Measurements from ENCODE around the gene PYROXD2.

The PYROXD2 gene

DNA sequence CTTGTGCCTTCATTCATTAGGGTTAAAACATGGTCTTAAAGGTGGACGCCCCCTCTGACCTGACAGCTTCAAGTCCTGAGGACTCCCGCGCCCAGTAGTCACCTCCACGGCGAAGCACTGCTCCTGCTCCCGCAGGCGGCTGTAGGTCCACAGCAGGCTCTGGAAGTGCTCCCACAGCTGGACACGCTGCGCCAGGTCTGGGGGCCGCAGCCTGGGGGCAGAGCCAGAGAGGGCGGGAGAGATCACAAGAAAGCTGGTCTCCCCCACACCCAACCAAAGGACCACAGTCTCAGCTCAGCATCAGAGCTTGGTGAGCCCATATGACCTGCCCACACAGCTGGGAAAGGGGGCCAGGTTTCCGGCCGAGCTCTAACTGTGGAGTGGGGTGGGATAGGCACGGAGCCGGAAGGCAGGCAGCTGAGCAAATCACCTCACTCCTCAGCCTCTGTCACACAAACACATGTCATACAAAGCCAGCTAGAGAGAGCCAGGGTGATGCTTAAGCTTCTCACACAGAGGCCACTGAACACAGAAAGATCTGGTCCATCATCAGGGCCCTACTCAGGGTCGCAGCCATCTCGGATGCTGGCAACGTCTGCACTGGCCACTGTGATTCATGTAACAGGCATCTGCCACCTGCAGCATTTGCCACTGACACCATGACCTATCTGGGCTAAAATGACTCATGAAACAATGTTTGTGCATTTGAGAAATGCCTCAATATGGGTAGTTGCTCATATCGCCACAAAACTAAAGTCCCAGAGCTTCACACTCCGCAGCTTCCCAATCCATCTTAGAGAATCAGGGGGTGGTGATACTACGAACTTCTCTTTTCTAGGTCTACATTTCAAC, 19.1 kb upstream of the PYROXD2 start:
- DNase-seq = no peak

DNA sequence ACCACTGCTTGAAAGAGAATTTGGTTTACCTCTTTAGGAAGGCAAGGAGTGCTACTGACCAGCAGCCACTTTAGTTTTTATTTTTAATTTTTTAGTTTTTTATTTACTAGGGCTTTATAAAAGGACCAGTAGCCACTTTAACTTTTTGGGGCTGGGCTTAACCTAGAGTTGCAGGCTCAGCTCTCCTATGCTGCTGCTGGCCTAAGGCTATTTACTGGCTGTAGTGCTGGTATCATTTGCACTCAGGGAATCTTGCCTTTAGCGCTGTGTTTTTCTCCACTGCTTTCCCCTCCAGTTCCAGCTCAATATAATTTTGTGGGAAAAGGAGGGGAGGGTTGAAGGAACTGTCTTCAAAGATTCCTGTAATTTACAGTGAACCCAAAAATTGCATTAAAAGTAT, 18.4 kb upstream of the PYROXD2 start:
- no peak for DNase-seq

DNA sequence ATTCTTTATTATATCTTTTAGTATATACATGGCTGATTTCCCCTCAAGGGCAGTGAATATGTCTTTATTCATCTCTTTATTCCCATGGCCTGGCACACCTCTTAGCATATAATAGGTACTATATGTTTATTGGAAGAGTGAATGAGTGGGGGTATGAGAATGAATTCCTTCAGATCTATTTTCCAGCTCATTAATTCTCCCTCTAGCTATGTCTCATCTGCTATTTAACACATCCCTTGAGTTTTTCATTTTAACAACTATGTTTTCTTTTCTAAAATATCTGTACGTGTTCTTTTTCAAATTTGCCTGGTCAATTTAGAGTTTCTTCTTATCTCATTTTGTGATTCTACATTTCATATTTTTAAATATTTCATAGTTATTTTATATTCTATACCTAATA, 17.3 kb upstream of the PYROXD2 start:
- DNase-seq = no peak

DNA sequence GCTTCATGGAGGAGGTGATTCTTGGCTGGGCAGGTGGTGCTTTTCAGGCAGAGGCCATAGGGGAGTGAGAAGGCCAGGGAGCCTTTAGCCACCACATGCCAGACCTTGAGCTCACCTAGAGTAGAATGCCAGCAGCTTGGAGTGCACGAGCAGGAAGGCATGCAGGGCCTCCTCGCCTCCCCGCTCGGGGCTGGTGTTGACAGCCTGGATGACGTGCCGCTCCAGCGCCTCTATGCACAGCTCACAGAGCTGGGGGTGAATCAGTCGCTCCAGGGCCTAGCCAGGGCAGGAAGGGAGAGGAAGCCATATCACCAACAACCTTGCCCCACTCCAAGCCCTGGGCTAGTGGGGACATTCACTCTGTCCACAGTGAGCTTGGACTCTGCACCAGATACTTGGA, 16.0 kb upstream of the PYROXD2 start:
- DNase-seq = no peak

DNA sequence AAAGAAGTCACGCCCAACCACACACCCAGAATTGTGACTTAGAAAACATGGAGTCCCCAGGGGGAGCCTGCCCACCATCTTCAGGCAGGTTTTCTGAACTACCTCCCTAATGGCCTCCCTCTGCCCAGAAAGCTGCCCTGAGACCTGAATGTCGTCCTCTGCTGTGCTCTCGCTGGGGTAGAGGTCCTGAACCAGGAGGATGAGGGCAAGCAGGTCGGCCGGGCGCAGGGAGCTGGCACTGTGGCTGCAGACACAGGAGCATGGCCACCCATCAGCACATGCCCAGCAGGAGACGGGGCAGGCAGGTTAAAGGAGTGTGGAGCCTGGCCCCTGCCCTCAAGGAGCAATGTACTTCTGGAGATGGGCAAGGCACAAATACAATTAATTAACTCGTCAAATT, 15.4 kb upstream of the PYROXD2 start:
- no peak for DNase-seq

DNA sequence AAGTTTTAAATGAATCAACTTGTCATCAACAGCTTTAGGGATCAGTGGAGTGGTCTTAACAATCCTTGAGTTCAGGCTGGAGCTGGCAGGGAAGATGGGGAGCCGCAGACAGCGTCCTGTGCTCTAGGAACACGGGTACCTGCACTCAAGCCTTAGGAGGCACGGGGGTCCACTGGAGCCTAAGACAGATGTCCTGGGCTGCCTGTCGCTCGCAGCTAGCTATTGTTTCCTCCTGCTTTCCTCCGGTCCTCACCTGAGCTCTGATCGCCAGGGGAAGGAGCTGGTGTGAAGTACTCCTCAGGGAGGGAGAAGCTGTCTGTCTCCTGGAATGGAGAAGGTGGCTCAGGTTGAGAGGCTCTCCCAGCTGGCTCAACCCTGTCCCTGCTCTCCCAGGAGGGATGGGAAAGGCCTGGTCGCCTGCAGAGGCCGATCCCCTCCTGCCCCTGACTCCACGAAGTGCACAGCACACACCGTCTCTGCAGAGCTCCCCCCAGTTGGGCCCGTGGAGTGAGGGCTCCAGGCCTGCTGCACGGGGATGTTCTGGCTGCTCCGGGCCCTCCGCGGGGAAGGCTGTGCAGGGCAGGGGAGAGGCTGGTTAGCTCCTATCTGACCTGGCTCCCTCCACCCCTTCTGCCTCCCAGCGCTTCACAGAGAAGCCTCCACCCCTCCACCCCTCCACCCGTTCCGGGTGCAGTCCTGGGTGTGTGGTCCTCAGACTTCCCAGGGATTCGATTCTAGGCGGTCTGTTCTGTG, 14.5 kb upstream of the PYROXD2 start:
- DNase-seq = no peak

DNA sequence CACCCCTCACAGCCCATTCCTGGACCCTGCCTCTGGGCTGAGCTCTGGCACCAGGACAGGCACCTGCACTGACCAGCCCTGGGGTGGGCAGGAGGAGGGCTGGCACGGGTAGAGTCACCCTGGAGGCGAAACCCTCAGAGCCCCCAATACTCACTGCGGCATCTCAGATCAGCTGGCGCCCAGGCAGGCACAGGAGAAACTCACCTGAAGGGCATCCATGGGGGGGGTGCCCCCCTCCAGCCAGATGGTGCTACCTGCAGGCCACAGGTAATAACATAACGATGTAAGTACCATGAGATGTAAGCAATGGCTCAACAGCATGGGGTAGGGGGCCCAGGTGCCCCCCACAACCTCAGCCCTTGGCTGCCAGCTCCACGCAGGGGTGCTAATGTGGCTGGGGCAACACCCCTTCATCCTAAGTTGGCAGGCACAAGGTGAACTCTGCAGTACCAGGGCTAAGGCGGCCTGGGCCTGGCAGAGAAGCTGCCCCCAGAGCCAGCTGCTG, 12.1 kb upstream of the PYROXD2 start:
- DNase-seq = no peak

DNA sequence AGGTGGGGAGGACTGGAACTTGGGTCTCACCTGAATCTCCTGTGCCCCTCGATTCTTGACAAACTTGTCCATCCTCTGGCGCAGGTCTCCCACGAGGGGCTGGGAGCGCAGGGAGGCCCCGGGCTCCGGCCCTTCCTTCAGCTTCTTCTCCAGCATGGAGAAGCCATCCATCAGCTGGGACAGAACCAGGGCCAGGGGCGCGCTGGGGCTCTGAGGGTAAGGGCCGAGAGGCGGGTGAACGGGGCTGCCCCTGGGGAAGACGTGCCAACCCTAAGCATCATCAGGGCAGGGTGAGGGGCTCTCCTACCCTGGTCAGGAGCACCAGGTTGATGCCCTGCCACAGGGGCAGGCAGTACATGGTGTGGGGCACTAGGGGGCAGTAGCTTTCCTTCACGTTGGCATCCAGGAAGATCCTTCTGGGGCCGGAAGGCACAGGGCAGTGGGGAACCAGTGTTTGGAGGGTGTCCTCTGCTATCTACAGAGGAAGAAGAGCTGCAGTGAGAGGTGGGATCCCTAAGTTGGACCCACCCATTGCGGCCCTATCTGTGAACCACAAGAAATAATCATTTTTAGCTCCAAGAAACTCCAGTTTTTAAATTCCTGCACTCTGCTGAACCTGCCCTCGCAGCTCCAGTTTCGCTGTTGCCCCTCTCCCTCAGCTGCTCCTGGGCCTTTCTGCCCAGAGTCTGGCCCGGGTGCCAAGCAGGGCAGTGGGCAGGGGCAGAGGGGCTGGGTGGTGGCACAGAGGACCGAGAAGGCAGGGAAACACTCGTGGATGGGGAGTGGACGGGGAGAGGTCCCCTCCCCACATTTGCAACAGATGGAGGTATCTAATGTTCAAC, 10.8 kb upstream of the PYROXD2 start:
- DNase-seq = peak; percentile 61

DNA sequence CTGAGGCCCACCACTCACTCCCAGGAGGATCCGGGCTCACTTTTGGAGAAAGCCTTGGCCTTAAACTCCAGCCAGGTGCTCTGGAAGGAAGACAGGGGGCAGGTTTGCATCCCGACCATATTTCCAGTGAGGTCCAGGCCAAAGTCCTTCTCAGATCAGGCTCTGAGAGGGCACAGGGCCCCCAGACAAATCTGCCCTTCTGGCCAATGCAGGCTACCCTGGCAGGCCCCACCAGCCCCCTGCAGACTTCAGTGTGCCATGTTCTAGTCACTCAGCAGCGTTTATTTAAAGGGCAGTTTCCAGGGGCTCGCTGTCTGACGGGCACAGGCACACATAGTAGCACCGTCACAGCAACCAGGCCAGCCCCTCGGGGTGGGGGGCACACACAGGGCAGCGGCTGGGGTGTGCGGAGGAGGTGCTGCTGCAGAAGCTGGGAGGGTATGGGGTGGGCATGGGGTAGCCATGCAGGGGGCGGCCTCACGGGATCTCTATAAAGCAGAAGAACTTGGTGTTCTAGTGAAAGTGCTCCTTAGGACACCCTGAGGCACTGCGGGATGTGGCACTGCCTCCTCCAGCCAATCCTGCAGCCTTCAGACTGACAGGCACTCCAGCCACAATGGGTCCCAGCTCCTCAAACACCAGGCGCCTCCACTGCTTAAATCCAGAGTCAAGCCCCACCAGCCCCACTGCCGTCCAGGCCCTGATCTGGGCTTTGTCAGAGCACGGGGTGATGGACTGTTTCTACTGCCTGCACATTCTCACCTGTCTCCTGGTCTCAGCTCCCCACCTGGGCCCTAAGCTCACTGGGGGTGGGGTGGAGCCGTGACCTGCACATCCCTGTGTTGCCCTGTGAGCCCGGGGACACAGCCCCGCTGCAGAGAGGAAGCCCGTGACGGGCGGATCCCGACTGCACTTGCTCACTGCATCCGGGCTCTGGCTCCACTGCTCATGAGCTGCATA, 9.6 kb upstream of the PYROXD2 start:
- no peak for DNase-seq

DNA sequence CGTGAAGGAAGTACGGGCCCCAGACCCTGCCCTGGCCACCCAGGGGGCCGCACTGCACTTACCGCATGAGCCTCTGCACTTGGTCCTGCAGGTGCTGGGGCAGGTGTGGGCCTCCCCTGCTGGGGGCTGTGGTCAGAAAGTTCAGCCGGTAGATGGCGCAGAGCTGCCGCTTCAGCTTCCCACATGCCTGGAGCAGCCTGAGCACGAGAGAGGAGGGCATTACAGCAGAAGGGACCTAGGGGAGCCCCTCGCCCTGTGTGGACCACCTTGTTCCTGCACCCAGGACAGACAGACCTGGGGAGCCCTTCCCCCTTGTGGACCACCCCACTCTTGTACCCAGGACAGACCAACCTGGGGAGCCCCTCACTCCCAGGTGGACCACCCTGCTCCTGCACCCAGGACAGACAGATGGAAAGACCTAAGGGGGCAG, 8.7 kb upstream of the PYROXD2 start:
- peak; percentile 66 for DNase-seq

DNA sequence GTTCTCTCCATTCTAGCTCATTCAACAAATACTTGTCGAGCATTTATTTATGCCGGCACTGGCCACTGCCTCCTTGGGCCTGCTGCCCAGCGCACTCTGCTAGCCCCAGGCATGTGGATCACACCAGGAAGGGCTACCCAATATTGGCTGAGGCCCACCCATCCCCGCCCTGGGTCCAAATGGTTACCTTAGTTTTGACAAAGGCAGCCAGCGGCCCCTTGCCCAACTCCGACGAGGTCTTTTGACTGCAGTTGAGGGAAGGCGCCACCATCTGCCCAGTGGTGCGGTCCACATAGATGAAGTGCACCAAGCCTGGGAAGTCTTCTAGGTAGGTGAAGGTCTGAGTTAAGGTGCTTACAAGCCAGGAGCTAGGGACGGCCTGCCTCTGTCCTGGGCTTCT, 7.2 kb upstream of the PYROXD2 start:
- DNase-seq = no peak

DNA sequence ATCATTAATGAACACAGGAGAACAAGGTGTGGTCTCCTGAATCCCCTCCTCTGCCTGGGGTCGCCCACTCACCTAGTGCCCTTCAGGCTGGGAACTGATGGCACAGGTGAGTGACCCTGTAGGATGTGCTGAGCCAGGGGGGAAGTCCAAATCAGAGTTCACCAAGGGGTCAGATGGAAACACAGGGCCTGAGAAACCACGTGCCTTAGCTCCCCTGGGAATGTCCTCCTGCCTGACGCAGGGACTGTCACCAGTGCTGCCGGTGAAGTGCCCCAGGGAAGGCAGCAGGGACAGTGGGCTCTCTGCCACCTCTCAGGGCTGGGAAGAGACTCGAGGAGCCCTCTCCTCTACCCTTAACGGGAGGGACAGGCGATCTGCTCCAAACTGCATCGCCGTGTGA, 5.8 kb upstream of the PYROXD2 start:
- DNase-seq = no peak

DNA sequence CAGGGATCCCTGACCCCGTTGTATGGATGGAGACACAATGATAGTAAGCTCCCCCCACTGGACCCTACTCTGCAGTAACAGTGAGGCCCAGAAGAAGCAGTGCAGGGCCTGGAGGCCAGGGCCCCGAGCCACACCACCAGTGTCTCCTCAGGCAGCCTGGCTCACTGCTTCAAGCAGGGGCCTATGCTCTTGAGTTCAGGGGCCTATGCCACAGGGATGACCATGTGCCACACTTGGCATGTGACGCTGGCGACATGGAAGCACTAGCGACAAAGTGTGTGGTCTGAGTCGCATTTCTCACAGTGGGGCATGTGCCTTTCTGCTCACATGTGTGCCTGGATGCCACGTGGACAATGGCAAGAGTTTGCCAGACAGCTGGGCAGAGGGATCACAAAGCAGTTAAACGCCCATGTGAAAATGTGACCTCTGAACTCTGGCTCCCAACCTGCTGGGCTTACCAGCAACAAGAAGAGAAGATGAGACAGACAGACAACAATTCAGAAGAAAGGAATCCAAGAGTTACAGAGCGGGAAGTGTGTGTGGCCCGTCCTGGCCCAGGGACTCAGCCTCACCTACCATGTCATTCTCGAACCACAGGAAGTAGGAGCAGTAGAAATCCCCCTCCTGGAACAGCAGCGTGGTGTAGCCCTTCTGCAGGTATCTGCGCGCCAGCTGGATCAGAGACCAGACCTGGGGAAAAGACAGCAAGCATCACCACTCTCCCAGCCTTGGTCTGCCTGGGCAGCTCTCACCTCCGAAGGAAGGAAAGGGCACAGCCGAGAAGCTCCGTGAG, 4.7 kb upstream of the PYROXD2 start:
- DNase-seq = no peak

DNA sequence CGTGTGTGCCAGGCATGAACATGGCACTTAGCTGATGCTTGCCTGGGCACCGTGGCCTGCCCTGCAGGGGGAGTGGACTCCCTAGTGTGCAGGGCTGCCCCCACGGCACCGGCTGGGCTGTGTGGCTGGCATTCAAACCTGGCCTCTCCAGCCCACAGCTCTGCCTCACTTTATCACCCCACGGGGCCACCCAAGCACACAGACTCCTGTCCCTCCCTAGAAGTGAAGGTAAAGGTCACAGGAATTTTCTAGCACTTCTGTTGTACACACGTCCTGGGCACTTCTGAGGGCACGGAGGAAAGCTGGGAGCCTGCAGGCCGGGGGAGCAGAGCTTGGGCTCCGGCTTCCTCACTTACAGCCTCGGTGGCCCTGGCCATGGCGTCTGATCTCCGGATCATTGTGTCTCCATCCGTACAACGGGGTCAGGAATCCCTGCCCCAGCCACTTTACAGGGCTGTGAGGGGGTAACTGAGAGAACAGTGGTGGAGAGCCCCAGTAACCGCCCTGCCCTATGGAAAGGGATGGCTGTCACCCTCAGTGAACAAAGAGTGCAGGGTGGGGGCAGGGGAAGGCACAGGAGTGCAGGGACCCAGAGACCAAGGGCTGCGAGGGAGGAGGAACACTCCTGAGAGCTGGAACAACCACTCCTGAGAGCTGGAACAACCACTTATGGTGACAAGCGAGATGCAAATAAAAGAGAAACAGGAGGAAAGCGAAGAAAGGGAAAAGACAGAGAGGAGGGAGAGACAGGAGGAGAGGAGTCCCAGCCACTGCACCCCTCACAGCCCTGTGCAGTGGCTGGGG, 3.9 kb upstream of the PYROXD2 start:
- peak; percentile 78 for DNase-seq

DNA sequence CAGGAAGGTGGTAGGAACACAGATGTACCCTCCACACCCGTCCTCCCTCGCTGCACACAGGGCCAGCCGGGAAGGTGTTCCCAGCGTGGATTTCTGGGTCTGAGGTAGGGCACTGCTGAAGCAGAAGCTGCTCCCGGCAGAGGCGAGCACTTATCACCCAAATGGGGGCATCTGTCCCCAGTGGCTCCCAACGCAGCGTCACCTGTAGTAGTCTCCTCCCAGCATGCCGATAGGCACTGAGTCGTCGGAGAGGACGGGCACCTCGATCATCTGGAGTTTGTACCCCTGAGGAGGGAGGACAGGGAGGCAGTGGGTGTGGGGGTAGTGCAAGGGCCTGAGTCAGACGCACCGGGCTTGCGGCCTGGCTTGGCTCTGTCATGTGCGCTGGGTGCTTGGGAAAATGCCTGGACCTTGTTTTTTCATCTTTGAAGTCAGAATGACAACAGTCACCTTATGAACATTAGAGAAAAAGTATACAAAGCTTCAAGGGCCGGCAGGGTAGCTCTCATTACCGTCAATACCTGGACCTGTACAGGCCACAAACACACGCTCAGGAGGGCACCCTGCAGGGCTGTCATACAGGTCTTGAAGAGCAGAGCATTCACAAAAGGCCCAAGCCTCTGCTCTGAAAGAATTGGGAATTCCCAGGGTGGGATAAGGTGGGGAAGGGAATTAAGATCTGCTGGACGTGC, 3.1 kb upstream of the PYROXD2 start:
- peak; percentile 50 for DNase-seq

DNA sequence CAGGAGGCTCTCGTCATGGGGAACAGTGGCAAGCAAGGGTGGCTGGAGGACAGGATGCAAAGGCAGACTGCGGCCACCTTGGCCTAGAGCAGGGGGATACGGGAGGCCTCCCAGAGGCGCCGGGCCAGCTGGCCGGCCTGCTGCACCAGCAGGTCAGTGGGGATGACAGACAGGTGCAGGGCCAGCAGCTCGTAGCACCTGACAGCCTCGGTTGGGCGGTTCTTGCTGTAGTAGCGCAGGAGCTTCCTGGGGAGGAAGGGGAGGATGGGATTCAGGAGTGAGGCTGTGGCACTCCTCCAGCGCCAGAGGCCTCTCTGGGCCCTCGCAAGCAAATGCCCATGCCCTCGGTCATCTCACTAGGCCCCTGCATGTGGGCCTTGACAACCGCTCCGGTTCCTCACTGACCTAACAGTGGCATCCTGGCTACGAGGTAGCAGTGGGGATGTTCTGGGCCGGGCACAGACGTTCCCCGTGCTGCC, 2.5 kb upstream of the PYROXD2 start:
- DNase-seq = no peak

DNA sequence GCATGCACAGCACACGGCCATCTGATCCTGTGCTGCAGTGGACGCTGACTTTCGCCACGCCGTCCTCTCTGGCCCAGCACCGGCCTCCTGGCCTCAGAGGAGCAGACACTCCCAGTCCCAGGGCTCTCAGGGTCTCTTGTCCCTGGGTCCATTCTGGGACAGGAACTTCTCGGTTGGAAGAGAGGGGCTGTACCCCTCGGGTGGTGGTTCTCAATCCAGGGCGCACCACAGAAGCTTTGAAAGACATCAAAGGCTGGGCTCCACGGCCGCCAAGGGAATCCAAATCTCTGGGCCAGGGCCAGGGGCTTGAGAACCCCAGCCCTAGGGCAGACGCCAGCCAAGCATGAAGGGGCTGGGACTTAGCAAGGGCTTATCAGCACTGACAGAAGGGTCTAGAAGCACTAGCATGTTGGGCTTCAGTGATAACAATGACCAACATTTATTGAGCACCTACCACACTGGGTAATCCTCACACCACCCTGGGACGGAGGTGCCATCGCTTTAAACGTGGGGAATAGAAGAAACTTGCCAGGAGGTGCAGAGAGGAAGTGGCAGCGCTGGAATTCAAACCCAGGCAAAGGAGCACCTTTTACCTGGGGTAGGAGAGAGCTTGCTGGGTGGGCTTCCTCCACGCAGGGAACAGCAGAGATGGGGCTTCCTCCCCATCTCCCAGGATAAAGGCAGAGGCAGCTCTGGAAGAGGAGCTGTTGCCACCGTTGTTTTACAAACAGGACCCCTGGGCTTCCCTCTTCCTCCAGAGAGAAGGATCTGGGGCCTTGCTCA, 1.8 kb upstream of the PYROXD2 start:
- DNase-seq = no peak

DNA sequence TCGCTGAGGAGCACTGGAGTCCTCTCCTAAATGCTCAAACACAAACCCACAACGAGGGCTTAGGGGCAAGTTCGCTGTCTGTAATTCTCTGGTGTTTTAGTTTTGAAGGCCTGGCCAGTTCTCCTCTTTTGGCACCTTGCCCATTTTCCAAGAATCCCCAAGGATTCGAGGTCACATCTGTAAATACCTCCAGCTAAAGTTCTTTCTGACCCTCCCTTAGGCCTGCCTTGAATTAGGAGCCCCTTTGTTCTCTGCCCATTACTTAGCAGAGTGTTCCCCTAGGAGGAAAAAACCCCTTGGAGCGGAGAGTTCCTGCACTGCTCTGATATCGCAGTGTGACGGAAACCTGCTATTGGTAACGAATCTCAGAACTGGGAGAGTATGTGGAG, 743 bp upstream of the PYROXD2 start:
- no peak for DNase-seq

DNA sequence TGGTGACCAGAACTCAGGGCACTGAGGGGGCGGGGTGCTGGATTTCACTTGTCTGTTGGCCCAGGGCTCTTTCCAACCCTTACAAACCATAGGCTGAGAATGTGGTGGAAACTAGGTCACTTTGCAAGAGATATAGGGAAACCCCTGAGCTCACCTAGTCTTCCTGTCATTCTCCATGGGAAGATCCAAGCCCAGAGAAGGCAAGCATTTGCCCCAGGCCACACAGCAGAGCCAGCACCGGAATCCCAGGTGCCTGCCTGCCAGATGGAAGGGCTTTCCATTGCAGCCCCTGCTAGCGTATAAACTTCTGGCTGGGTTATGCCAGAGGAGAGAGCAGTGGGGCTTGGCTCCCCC, 427 bp downstream of the PYROXD2 start:
- DNase-seq = no peak

All from NCI-H510A treated with DMSO at 0.1 percent for 48 hours (cell line).